Gastroesophageal sphincter (tissue), 3 donors: ENCODE results near the gene EGF.

Experiments
- POLR2A ChIP-seq, 2 donors: fragments of 450-650 bp; IDR thresholded peaks; one replicate each; pipeline ENCODE4 v1.6.1; 2017; ENCODE audit warnings: antibody characterized with exemption in 2 of 2, mild to moderate bottlenecking in 2 of 2, moderate library complexity in 1 of 2
- POLR2AphosphoS5 ChIP-seq: sonication (generic); formaldehyde crosslinking; IDR thresholded peaks from one replicate; pipeline ENCODE4 v1.6.1; 2017; ENCODE audit warnings: antibody characterized with exemption
- TF ChIP-seq, protein P1 (sequence below), 4 experiments: fragments of 200-600 bp in 2 of 4; fragments of 450-650 bp in 2 of 4; sonication (generic) in 1 of 4; IDR thresholded peaks; one replicate each; pipeline ENCODE4 v1.5.1; 2017 to 2019; ENCODE audit warnings: antibody characterized with exemption in 4 of 4, mild to moderate bottlenecking in 2 of 4, moderate library complexity in 2 of 4

DNA sequence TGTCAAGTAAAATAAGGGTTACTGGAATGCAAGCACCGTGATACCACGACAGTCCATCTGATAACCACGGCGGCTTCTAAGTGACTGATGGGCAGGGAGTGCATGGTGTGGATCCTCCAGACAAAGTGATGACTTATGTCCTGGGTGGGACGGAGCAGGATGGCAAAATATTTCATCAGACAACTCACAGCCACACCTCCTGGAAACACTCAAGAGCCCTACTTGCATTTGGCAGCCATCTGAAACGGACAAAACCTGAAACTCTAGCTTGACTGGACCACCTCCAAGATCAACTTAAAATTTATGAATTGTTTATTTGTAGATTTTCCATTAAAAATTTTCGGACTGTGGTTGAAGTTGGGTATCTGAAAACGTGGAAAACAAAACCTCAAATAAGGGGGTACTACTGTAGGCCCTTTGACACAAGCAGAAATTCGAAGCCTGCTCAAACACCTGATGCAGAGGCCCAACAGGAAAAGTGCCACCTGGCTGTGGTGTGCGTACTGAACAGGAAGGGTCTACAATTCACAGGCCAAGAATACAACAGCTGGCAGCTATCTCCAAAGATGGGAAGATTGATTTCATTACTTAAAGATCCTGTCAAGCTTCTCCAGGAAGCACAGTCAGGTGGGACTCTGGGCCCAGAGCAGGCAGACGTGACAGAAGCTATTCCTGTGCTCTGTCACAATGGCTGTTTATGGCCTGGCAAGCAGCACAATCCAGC is 38.7 kb upstream of the EGF start:
- TF ChIP-seq POLR2A (IDR thresholded peaks at IDR 0.05) = no peak
- TF ChIP-seq, protein P1, sequence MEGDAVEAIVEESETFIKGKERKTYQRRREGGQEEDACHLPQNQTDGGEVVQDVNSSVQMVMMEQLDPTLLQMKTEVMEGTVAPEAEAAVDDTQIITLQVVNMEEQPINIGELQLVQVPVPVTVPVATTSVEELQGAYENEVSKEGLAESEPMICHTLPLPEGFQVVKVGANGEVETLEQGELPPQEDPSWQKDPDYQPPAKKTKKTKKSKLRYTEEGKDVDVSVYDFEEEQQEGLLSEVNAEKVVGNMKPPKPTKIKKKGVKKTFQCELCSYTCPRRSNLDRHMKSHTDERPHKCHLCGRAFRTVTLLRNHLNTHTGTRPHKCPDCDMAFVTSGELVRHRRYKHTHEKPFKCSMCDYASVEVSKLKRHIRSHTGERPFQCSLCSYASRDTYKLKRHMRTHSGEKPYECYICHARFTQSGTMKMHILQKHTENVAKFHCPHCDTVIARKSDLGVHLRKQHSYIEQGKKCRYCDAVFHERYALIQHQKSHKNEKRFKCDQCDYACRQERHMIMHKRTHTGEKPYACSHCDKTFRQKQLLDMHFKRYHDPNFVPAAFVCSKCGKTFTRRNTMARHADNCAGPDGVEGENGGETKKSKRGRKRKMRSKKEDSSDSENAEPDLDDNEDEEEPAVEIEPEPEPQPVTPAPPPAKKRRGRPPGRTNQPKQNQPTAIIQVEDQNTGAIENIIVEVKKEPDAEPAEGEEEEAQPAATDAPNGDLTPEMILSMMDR (IDR thresholded peaks at IDR 0.05) = no peak
- TF ChIP-seq POLR2AphosphoS5 = no peak
